GM21737 (cell line): ENCODE data around the gene GPA33.
A peak's percentile ranks its signal among the peaks of the same experiment; 100 is the strongest.

ENCODE experiments used
- ATAC-seq: cut with Tn5 transposase; IDR thresholded peaks from one replicate; pipeline ENCODE4 v1.9.1; 2021; ENCODE audit warnings: mild to moderate bottlenecking, moderate library complexity; ENCODE audit not compliant: unreplicated experiment

Gene GPA33

DNA sequence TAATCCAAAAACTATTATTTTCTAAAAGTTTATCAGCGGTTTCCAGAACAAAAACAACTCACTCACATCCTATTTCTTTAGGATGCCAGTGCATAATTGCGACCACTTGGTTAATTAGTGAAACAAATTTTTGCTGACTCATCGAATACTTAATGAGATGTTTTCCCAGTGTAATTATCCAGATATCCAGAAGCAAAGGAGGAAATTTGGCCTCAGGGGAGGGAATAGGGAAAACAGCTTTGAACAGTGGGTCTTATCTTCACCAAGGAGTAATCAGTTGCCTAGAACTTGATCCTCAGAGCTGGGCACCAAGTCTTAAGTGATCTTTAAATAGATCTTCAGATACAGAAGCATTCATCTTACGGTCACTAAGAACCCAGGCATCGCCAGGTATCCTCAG lies 28.0 kb upstream of the GPA33 start:
- ATAC-seq: no peak

DNA sequence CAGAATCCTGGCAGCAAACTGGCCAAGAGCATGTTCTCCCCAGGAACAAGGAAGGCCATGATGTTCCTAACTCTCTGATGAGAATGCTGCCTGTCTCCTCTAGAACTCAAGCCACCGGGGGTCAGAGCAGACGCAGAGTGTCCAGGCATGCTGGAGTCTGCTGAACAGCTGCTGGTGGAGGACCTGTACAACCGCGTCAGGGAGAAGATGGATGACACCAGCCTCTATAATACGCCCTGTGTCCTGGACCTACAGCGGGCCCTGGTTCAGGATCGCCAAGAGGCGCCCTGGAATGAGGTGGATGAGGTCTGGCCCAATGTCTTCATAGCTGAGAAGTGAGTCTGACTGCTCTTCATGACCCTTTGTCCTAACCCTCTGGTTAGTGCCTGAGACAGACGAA lies 27.0 kb upstream of the GPA33 start:
- no peak for ATAC-seq

DNA sequence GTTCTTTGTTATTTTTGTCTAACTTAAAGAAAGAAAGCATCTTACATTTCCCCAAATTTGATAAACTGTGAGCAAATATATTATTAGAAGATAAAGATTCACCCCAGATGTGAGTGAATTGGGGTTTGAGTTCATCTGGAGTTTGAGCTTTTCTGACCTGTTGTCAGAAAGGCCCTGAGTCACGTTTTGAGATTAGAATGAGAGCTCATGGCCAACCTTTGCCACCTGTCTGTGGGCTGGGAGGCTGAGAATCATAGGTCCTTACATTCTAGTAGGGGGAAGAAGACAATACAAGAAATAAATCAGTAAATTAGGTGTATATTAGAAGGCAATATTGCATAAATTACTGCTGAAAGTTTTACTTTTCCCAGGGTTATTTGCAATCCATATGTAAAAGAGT lies 26.0 kb upstream of the GPA33 start:
- no peak for ATAC-seq

DNA sequence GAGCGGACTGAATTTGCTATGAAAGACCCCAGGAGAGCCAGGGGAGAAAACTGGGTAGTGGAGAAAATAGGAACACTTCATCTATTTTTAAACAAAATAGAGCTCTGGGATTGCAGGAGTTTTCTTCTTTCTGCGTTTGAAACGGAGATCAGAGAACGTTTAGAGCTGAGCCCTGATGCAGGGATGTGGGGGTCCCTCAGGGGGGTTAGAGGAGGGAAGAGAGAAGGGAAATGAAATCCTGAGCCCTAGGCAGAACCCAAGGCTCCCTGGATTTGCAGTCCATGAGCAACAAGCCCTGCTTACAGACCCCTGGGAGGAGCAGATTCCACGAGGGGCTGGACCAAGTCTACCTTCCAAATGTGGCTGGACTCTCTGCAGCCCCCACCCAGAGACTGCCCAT lies 25.5 kb upstream of the GPA33 start:
- ATAC-seq: no peak

DNA sequence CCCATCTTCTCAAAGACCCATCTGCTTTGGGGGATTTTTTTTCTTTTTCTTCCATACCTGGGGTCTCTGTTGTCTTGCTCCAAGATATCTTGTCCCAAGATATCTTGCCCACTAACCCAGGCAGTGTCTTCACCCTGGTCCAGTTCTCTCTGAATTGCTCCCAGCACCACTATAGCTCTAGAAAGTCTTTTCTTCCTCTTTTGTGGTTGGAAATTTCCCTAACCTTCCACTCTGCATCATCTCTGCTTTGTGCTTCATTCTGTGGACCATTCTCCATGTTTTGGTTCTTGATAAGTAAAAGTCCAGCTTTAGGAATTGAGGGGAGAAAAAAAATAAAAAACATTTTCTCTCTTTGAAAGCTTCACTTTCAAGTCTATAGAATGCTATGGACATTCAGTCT lies 24.5 kb upstream of the GPA33 start:
- no peak for ATAC-seq

DNA sequence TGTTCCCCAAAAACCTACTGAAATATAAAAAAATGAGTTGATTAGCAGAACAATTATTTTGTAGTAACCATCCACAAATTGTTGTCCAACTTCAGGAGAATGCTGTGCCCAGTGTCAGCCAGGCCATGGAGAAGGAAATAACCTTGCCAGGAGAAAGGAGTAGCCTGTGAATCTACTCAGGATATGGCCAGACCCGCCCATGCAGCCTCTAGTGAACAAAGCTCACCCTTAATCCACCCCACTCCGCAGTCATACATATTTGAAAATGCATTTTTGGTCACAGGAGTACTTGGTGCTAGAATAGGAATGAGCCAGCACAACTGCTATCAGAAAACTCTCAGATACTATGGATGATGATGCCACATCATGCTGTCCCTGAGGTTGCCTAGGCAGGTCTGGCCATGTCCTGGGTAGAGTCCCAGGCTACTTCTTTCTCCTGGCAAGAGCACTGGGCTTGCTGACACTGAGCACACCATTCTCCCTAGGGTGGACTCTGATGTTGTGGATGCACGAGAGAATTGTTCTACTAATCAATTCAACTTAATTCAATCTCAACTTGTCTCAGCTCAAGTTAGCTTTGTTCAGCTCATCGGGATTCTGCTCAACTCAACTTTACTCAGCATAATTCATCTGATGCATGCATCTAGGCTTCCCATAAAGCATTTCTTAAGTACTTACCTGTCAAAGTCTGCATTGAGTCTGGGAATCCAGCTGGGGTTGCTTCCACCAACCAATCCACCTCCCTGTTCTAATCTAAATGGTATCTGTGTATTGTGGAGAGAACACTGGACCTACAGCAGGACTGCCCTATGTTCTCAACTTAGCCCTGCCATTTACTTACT lies 21.9 kb upstream of the GPA33 start:
- no peak for ATAC-seq

DNA sequence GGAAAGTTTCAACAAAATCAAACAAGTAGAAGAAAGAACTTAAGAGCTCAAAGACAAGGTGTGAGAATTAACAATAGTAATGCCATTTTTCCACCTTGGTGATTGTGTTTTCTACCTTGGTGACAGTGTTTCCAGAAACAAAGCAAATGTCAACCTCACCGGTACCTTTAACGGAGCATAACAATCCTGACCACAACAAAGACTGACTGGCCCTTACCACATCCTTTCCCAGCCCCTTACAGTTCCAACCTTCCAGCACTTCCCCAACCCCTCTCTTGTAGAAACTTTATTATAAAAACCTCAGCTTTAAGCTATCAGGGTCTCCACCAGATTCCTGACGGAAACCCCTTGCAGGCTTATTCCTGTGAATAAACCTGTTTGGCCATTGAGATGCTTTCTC lies 20.4 kb upstream of the GPA33 start:
- ATAC-seq: no peak

DNA sequence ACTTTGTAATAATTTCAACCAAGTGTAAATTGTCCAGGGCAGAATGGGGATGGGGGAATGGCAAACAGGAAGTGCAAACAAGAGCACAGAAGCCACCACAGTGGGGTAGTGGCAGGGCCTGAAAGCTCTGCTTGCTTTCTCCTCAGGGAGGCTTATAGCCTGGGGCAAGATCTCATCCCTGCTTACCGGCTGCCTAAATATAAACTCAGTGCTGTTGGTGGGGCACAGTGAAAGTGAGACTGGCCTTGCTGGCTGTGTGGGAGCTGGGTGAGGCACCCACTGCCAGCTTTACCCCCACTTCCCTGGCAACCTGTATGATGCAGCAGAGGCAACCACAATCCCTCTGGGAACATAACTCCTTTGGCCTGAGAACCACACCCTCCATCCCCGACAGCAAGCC lies 18.9 kb upstream of the GPA33 start:
- no peak for ATAC-seq

DNA sequence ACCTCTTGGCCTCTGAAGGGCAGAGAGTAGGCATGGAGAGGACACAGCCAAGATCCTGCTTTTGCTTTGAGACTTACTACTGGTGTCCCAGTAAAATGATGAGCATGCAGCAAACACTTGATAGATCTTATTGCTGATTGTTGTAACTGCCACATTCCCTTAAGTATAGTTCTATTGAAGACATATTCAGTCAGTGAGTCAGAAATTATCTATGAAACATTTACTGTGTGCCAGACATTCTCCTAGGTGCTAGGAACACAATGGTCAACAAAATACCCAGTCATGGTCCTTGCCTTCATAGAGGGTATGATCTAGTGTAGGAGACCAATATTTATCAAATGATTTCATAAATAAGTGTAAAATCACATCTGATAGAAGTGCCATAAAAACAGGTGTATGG lies 17.3 kb upstream of the GPA33 start:
- no peak for ATAC-seq

DNA sequence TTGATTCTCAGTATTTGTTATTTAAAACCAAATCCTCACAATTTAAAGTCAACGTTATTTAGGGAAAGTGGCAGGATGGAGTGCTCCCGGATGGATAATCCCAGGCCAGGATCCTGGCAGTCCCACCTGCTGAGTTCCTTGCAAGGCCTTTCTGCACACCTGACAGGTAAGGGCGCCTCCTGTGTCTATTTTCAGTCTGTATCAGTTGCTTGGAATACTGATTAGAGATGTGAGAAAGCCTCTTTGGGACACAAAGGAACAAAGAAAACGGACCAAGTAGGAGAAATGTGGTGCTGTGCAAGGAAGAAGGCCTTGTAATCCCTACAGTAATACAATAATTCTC lies 15.9 kb upstream of the GPA33 start:
- ATAC-seq: no peak

DNA sequence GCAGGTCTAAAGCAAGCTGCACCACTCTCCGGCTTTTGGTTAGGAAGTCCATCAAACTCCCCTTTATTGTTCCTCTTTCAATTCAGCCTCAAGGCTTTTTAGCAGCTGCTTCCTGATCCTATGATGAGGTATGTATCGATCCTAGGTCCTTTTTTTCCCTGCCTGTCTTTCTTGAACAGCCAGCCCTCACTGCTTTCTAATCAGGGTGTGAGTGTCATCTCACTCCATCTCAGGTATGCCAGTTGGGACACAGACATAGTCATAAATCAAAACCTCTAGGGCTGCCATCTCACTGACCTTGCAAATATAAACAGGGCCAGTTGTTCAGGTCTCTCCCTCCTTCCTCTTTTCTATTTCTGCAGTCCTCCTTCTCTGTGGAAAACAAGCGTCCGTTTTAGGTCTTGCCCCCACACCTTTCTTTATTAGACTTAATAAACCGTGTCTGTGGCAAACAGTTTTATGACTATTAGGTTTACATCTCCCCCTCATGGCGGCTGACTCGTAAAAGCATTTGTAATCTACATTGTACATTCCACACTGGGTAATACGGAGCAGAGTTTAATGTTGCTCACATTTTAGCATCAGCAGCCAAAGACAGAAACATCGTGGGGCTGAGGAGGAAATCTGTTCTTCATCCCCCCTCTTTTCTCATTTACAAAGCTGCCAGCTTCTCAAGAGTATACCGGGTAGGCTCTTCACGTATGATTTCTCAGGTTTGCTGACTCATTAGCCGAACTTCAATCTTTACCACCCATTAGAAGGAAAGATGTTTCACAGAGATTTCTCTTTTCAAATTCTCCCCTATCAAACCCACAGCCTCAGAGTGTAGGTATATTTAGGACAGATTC lies 15.3 kb upstream of the GPA33 start:
- no peak for ATAC-seq

DNA sequence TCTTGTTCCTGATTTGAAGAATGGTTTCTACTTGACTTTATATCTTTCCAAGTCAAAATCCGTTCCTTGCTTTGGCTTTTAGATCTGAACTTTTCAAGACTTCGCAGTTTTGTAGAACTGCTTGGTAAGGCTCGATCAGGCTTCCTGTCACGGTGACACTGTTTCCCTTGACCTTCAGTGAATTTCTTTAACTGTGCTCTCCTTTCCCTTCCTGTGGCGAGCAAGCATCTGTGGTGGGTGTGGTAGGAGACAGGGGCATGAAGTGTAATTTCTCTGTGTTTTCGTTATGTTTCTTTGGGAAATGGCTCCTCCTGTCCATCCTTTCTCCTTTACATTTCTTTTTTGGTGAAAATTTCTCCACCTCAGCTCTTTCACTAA lies 14.1 kb upstream of the GPA33 start:
- ATAC-seq: peak; percentile 63

DNA sequence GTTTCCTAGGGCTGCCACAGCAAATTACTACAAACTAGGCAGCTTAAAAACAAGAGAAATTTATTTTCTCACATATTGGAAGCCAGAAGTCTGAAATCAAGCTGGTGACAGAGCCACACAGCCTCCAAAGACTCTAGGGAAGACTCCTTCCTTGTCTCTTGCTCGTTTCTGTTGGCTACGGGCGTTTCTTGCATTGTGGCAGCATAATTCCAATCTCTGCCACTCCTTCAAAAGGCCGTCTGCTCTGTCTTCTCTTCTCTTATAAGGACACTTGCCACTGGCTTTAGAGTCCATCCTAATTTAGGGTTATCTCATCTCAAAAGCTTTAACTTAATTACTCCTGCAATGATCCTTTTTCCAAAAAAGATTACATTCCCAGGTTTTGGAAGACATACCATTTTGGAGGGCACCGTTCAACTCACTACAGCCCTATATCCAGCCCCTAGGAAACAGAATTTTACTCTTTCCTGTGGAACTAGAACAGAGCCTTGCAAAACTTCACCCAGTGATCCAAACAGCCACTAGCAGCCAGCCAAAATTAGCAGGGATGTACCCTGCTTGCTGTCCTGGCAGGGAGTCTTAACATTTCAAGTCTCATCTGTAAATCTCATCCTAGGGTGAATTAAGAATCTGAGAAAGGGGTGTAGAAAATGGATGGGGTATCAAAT lies 12.9 kb upstream of the GPA33 start:
- ATAC-seq: no peak

DNA sequence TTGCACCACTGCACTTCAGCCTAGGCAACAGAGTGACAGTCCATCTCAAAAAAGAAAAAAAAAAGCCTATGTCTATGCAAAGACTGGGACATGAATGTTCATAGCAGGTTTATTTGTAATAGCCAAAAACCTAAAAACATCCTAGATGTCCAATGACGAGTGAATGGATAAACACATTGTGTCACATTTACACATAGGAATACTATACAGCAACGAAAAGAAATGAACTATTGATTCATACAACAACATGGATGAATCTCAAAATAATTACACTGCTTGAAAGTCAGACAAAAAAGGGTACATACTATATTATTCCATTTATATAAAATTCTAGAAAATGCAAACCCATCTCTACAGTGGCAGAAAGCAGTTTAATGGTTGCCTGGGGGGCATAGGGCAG lies 11.6 kb upstream of the GPA33 start:
- ATAC-seq: no peak

DNA sequence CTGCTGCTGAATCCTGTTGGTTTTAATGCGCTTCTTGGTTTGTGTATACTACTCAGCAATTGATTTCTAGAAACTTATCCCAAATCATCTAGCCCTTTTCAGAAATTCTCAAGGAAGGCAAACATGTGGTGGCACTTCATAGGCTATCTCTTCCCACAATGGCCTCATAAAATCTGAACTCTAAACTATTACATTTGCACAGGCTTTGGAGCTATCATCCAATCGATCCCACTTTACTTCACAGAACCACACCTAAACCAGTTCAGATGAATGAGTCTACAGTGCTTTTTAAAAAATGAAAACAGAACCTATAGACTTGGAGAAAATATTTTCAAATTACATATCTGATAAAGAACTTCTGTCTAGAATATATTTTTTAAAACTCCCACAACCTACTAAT lies 10.6 kb upstream of the GPA33 start:
- no peak for ATAC-seq

DNA sequence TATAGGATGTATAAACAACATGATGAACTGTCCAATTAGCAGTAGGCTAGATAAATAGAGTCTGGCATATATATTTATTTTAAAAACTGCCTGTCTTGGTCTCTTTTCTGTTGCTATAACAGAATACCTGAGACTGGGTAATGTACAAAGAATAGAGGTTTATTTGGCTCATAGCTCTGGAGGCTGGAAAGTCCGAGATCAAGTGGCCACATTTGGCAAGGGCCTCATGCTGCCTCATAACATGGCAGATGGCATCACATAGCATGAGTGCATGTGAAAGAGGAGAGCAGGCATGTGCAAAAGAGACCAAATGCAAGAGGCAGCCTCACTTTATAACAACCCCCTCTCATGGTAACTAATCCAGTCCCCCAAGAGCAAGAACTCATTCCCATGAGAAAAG lies 9.7 kb upstream of the GPA33 start:
- ATAC-seq: no peak

DNA sequence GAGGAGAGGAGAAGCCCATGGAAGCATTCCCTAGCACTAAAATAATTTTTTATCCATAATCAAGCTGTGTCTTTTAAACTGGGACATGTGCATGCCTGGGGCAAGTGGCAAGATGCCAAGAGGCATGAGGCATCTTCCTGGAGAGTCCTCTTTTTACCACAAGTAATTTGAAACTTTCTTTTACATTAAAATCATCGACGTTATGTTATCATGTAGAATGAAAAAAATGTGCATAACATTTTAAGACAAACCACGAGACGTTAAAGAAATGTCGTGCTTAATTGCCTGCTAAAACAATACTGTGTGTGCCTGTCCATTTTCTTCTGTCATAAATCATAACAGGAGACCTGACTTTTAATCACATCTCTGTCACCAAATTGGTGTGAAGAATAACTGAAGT lies 5.2 kb upstream of the GPA33 start:
- no peak for ATAC-seq

DNA sequence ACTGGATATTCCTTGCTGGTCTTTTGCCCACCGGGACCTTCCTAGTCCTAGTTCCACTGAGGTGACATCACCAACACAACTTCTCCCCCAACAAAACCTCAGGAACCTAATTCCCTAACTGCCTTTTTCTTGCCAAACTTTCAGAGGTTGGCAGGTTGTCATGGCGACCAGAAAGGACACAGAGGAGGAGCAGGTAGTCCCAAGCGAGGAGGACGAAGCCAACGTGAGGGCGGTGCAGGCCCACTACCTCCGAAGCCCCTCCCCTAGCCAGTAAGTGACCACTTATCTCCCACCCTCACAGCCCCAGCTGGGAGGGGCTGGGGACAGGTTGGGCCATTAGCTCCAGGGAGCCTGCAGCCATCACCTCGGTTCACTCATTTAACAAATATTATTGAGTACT lies 4.5 kb upstream of the GPA33 start:
- ATAC-seq: no peak

DNA sequence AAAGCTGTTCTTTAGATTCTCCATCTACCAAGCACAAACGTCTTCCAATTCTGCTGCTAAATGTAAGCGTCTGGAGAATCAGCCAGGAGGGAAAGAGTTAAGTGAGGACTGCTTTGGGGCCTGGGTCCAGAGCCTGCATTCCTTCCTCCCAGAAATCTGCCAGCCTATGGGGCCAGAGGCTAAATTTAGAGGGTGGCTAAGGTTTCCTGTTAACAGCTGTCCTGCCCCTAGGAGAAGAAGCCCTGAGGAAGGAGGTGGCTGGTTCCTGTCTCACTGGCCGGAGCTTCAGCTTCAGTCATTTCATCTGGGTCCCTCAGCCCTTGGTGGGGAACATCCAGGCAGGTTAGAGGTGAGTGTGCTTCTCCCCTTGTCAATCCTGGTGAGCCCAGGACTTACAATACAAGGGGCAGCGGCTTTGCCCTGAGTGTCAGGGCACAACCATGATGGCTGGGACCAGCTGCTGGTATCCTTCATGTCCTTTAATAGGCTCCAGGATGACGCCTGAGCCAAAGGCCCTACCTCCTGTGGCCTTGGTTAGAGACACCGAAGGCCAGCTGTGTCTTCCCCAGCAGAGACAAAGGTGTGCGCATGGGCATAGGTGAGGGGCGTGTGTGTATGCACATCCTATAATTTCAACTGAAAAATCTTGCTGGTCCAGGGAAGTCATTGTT lies 3.8 kb upstream of the GPA33 start, which contains the start of gene STYXL2:
TSS of gene STYXL2 (plus strand) at position 230 of the 671 bp plus-strand sequence. CDS start 775 bp downstream, outside the sequence.
- ATAC-seq: no peak

DNA sequence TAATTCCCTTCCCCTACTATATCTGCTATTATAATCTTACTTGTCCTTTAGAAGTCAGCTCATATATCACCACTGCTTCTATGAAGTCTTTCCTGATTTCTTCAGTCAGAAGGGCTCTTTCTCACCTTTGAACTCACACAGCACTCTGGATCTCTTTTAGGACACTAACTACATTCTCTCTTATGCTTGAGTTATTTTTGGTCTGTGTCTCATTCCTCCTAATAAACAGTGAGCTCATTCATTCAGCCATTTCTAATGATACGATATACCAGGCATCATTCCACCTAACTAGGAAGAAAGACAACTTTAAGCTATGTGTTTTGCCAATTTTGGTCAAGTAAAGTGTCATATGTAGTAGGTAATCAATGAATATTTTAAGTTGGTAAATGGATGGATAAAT lies 2.5 kb upstream of the GPA33 start:
- ATAC-seq: no peak

DNA sequence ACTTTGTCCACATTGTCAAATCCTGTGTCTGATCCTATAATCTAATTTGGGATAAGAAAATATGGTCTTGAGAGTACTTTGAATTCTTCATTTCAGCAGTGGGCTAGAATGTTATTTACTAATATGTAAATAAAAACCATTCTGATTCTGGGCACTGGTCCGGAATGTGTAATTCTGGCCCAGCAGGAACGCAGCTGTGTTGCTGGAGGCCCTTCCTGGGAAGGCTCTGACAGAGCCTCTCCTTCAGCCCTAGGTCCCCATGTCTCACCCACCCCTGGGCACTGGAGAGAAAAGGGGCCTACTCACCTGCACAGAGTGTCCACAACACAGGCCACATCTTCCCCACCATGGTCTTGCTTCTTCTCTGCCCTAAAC lies 251 bp downstream of the GPA33 start:
- no peak for ATAC-seq
